Activated T-helper 2 cell treated with anti-CD3 and anti-CD28 coated beads, Interferon-gamma antibody, Interleukin-2, Interleukin-4, amounts not matched to agents 10 μg/mL and 5 μg/mL and 100 μg/mL, durations not matched to agents 14 hours and 24 hours and 36 hours (primary cell): ENCODE data around the gene TTC6. TPM values are rescaled to one million over a fixed set of nuclear protein-coding genes. Genes with fewer than 3 reads are reported as not detected.

ENCODE experiments used
- DNase-seq: peaks from one replicate; pipeline ENCODE4 v3.0.0; 2021; ENCODE audit warnings: low spot score
- H3K27ac Mint-ChIP-seq: one replicate; pipeline ENCODE4 v1.8.0; 2021; ENCODE audit warnings: mixed read lengths
- H3K27me3 Mint-ChIP-seq: one replicate; pipeline ENCODE4 v1.8.0; 2021; ENCODE audit warnings: low read depth, mixed read lengths
- H3K36me3 Mint-ChIP-seq: one replicate; pipeline ENCODE4 v1.8.0; 2021; ENCODE audit warnings: low read depth, mixed read lengths
- H3K4me1 Mint-ChIP-seq: one replicate; pipeline ENCODE4 v1.8.0; 2021; ENCODE audit warnings: low read depth, mixed read lengths
- H3K4me3 Mint-ChIP-seq: one replicate; pipeline ENCODE4 v1.8.0; 2021; ENCODE audit warnings: low read depth, mild to moderate bottlenecking, moderate library complexity, mixed read lengths
- H3K9me3 Mint-ChIP-seq: one replicate; pipeline ENCODE4 v1.8.0; 2021; ENCODE audit warnings: mixed read lengths
- intact Hi-C: fragments of 100-400 bp; cut with micrococcal nuclease; formaldehyde crosslinking; loops from one replicate; pipeline ENCODE4 v1.15.1; 2023
- total RNA-seq: library from RNA; stranded (reverse); gene quantifications from 2 replicates; pipeline ENCODE4 v1.2.3, GENCODE V29; 2022

TTC6 gene
- total RNA-seq, 1 donor from 2014 or later = not detected

DNA sequence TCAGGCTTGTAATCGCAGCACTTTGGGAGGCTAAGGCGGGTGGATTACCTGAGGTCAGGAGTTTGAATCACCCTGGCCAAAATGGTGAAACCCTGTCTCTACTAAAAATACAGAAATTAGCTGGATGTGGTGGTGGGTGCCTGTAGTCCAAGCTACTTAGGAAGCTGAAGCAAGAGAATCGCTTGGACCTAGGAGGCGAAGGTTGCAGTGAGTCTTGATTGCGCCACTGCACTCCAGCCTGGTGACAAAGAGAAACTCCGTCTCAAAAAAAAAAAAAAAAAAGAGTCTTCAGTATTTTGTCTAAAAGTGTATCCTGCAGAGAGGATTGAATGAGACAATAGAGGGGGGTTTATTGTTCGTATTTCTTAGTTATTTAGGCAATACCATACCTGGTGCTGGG, 25.7 kb upstream of the TTC6 start:
- H3K27me3 Mint-ChIP-seq = no peaks in the 10 kb centered on the region
- DNase-seq = no peak
- no peaks in the 10 kb centered on the region for H3K4me1 Mint-ChIP-seq
- intact Hi-C loops = no loop called here
- H3K9me3 Mint-ChIP-seq = no peaks in the 10 kb centered on the region
- H3K27ac Mint-ChIP-seq = no peak overlapping the region
- H3K36me3 Mint-ChIP-seq = no peaks in the 10 kb centered on the region
- H3K4me3 Mint-ChIP-seq = no peak overlapping the region

DNA sequence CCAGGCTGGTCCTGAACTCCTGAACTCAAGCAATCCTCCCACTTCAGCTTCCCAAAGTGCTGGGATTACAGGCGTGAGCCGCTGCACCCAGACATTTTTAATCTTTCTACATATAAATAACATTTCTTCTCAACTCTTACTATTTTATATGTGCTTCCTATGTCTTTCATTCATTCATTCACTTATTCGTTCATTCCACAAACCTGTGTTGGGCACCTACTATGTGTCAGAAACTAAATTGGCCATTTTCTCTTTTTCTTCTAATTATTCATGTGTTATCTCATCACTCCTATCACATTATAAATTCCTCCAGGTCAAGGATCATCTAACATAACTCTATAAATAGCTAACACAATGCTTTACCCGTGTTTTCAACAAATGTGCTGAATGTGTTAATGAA, 24.0 kb upstream of the TTC6 start:
- intact Hi-C loops = no loop called here
- no peaks in the 10 kb centered on the region for H3K36me3 Mint-ChIP-seq
- no peaks in the 10 kb centered on the region for H3K9me3 Mint-ChIP-seq
- H3K4me1 Mint-ChIP-seq = no peaks in the 10 kb centered on the region
- no peak overlapping the region for H3K4me3 Mint-ChIP-seq
- no peak for DNase-seq
- no peak overlapping the region for H3K27ac Mint-ChIP-seq
- no peaks in the 10 kb centered on the region for H3K27me3 Mint-ChIP-seq

DNA sequence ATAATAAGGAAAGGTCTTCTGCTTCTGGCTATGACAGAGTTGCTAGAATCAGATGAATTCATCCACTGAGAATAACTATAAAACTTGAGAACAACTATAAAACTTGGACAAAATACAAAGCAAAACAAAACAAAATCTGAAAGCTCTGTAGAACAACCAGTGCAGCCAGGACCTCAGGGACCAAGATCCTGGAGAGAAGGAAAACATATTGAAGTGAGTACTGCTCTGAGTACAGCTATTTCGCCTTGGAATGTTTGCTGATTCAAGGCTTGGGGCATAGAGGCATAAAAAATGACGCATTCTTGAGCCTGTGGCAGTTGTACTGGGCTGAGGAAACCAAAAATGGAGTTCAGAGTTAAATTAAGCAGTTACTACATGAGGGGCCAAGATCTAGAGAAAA, 22.1 kb upstream of the TTC6 start:
- no peaks in the 10 kb centered on the region for H3K4me1 Mint-ChIP-seq
- H3K27me3 Mint-ChIP-seq = no peaks in the 10 kb centered on the region
- H3K27ac Mint-ChIP-seq = no peak overlapping the region
- H3K4me3 Mint-ChIP-seq = no peak overlapping the region
- DNase-seq = no peak
- intact Hi-C loops = no loop called here
- no peaks in the 10 kb centered on the region for H3K9me3 Mint-ChIP-seq
- H3K36me3 Mint-ChIP-seq = no peaks in the 10 kb centered on the region

DNA sequence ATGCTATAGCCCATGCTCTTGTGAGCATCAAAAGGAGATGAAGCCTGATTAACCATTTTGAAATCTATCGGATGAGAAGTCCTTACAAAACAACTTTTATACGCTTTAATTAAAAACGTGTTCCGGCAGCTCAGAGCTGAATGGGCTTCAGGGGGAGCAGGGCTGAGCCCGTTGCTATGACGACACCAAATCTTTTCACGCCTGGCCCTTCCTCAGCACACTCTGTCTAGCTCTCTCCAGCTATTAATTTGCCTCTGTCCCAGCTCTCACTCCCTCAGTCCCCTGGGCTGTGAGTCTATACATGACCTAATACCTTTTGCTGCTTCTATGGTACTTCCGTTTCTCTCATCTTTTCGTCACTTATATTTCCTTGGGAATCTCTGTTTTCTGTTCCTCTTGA, 16.2 kb upstream of the TTC6 start:
- intact Hi-C loops = no loop called here
- H3K27me3 Mint-ChIP-seq = peaks cover 9% of the 10 kb centered on the region

DNA sequence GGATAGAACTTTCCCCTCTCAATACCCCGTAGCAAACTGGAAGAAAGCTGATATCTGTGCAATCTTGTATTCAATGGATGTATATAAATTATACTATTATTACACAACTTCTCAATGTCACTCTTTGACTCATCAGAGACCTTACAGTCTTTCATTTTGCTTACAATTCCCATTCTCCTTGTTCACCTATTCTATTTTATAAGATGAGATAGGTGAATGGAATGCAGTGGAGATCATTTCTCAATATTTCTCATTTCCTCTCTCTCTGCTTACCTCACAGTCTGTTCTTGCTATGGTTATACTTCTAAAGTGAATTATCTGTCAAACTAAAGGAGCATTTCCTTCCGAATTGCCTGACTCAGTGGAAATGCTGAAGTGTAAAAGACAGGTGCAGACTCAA, 15.3 kb upstream of the TTC6 start:
- Mint-ChIP-seq H3K4me1 (no peaks in the 10 kb centered on the region), H3K27ac (no peak overlapping the region), H3K4me3 (no peak overlapping the region), H3K36me3 (no peaks in the 10 kb centered on the region), H3K27me3 (peaks cover 12% of the 10 kb centered on the region), H3K9me3 (no peaks in the 10 kb centered on the region)
- intact Hi-C loops = no loop called here
- no peak for DNase-seq

More for the DNA sequence above, 16.2 kb upstream of the TTC6 start:
- Mint-ChIP-seq H3K36me3 (no peaks in the 10 kb centered on the region), H3K4me1 (no peaks in the 10 kb centered on the region), H3K4me3 (no peak overlapping the region), H3K27ac (no peak overlapping the region), H3K9me3 (no peaks in the 10 kb centered on the region)
- no peak for DNase-seq

DNA sequence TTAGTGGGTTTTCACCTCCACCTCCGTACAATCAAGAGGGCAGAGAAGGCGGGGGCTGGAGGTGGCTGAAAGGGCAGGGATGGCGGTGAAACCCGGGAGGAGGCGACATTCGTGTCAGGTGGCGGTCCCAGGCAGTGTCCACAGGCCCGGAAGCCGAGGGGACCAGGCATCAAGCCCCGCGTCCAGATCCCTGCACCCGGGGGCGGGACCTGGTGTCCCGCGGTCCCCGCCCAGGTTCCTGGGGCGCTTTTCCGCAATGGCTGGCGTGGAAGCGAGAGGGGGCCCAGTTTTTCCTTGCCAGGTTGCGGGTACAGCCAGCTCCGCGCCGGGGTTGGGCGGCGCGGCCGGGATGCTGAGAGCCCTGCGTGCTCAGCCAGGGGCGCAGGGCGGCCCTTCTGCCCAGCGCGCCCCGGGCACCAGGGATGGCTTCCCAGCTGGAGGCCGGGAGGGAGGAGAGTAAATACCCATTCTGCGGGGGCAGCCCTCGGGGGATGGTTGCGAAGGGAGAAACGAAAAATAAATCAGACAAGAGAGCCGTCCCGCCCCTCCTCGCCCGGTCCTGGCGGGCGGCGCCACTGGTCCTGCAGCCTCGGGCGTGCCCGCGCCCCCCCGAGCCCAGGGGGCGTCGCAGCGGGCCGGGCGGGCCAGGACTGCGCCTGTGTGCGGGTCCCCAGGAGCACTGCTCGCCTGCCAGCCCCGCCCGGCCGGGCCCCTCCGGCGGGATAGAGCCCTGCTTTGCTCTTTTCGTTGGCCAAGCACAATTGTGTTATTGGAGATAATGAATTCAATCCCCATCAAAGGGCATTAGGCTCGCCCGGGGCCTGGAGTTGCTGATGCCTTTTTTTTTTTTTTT, 11.8 kb upstream of the TTC6 start:
- peaks cover 39% of the 10 kb centered on the region for H3K27me3 Mint-ChIP-seq

DNA sequence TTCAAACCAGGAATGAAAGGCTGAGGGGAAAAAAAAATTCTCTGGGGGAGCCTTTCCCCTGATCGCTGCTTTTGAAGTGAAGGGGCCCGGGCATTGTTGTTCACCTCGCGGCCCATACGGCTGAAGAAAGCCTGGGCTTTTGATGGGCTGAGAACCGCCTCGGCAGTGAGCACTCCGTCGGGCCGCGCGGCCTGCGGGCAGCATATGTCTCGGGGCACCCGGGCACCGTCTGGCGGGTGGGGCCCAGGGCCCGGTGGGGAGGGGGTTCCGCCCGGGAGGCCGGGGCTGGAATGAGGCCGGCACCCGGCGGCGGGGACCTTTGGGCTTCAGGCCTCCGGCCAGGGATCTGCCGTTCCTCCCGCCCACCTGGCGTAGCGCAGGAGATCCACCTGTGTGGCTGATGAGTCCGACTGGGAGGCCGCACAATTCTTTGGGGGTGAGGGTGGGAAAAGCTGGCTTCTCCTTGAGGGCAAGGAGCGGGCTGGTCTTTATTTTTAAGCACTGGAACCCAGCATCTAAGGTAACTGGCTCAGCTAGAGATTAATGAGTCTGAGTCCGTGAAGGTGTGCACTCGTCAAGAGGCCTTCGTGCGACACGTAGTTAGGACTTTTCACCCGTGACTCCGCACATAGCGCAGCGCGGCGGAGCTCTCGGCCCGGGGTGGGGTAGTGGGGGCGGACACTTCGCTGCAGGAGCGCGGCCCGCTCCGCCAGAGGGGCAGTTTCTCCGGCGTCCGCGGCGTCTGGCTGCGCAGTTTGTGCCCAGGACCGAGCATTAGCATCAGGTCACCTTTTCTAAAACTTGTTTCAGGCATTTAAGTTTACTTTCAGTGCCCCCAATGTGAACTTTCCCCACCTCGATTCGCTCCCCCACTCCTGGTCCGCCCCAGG, 11.0 kb upstream of the TTC6 start:
- Mint-ChIP-seq H3K4me1 (no peaks in the 10 kb centered on the region), H3K9me3 (no peaks in the 10 kb centered on the region), H3K27ac (no peak overlapping the region), H3K4me3 (no peak overlapping the region), H3K36me3 (peaks cover 3% of the 10 kb centered on the region), H3K27me3 (peaks cover 48% of the 10 kb centered on the region)
- intact Hi-C loops = loop anchor here (2.0 kb wide), 1 partner anchor 14 kb away; no protein-coding TSS in a partner anchor
- no peak for DNase-seq

More for the DNA sequence above, 11.8 kb upstream of the TTC6 start:
- H3K9me3 Mint-ChIP-seq = no peaks in the 10 kb centered on the region
- H3K36me3 Mint-ChIP-seq = no peaks in the 10 kb centered on the region
- H3K4me3 Mint-ChIP-seq = no peak overlapping the region
- no peak overlapping the region for H3K27ac Mint-ChIP-seq
- DNase-seq = no peak
- no peaks in the 10 kb centered on the region for H3K4me1 Mint-ChIP-seq
- intact Hi-C loops = loop anchor here (2.0 kb wide), 1 partner anchor 15 kb away; no protein-coding TSS in a partner anchor

DNA sequence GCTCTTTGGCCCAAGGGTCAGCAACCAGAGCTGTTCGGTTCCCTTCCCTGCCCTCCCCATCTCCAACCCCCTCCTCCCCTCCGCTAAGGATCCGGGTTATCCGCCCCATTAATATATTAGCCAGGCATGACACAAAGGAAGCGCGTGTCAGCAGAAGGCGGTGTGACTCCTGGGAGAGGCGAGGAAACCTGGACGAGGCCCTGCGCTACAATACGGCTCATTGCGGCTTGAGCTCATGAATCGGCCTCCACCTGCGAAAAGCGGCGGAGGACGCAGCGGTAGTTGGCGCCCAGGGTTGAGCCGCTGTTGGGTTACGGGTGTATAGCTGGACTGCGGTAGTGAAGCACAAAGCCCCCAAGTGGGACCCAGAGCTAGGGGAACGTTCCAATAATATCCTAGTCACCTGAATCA, 10.3 kb upstream of the TTC6 start:
- Mint-ChIP-seq H3K4me1 (no peaks in the 10 kb centered on the region), H3K9me3 (no peaks in the 10 kb centered on the region), H3K27me3 (peaks cover 50% of the 10 kb centered on the region), H3K36me3 (peaks cover 3% of the 10 kb centered on the region), H3K4me3 (no peak overlapping the region), H3K27ac (no peak overlapping the region)
- intact Hi-C loops = loop anchor here (2.0 kb wide), 1 partner anchor 14 kb away; no protein-coding TSS in a partner anchor
- DNase-seq = no peak

DNA sequence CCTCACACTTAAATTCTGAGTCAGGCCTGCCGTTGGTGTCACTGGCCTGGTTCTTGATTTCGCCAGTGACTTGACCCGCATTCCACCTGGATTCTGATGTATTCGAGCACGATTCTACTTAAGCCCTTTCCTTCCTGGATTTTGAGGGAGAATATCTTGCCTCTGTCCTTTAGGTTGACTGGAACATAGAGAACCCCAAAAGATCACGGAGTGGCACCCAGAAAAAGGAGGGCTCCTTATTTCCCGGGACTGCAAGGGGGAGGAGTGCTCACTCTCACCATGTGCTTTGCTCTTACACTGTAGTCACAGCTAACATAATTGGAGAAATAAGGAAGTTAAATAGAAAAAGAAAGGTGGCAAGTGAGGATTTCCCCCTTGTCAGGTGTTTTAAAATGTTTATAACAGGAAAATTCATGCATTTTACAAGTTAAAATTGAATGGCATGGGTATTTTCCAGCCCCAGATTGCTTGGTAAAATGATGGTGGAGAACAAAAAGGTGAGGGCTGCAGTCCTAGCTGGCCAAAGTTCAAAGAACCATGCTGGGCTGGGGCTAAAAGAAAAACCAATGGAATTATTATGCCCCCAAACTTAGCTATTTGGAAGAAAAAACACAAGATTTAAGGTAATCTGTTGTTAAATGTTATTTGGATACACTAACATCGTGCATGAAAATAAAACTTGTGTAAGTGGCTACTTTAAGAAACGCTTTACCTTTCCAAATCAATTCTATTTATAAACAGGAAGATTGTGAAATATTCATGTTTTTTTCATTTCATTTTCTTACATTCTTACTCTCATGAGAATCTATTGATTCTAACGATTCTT, 9.2 kb upstream of the TTC6 start:
- no peaks in the 10 kb centered on the region for H3K9me3 Mint-ChIP-seq
- DNase-seq = no peak
- H3K27me3 Mint-ChIP-seq = peaks cover 60% of the 10 kb centered on the region
- H3K4me3 Mint-ChIP-seq = no peak overlapping the region
- no peaks in the 10 kb centered on the region for H3K4me1 Mint-ChIP-seq
- no peak overlapping the region for H3K27ac Mint-ChIP-seq
- intact Hi-C loops = loop anchor here (2.0 kb wide), 1 partner anchor 13 kb away; no protein-coding TSS in a partner anchor
- H3K36me3 Mint-ChIP-seq = peaks cover 3% of the 10 kb centered on the region

DNA sequence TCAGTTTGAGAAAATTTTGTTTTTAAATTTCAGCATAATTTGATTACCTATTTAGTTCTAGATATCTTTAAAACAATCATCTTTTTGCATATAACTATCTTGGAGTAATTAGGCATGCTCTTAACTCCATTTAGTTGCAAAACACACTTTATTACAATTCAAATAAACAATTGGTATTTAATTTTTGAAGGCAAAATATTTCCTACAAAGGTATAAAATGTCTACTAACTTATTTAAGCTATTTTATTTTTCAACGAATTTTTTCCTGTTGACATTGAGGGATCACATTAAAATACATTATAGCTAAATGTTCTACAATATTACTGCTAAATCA, 8.7 kb upstream of the TTC6 start:
- intact Hi-C loops = no loop called here
- DNase-seq = no peak
- Mint-ChIP-seq H3K4me3 (no peak overlapping the region), H3K27me3 (peaks cover 62% of the 10 kb centered on the region), H3K4me1 (no peaks in the 10 kb centered on the region), H3K9me3 (no peaks in the 10 kb centered on the region), H3K36me3 (peaks cover 3% of the 10 kb centered on the region), H3K27ac (no peak overlapping the region)

DNA sequence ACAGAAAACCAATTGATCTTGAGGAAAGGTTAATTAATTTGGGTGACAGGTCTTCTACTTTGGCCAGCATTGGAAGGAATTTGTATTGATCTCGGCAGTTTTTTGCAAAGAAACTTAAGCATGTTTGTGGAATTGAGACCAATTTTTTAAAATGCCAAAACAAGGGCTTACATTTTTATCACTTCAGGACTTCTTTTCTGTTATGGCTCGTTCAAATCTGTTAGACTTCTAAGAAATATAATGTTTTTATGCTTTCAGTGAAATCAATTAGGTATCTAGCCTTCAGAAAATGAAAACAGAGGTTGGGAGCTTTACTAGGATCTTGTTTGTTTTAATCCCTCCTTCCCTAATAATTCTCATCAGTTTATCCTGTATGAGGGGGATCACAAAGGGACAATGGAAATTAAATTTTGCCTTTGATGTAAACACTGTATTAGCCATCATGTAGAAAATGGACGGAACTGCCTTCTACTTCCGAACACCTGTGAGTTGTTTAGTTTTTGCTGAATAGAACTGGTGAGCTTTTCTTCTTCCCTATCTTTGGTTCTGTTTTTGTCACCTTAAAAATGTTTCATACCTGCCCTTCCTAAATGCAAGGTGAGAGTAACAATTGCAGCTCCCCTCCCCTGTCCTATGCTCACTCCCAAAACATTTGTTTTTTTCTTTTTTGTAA, 8.2 kb upstream of the TTC6 start:
- H3K27ac Mint-ChIP-seq = no peak overlapping the region
- no peaks in the 10 kb centered on the region for H3K4me1 Mint-ChIP-seq
- intact Hi-C loops = no loop called here
- H3K27me3 Mint-ChIP-seq = peaks cover 64% of the 10 kb centered on the region
- DNase-seq = no peak
- no peaks in the 10 kb centered on the region for H3K9me3 Mint-ChIP-seq
- H3K36me3 Mint-ChIP-seq = peaks cover 3% of the 10 kb centered on the region
- no peak overlapping the region for H3K4me3 Mint-ChIP-seq
